Suprapubic skin (tissue), 4 donors: ENCODE measurements around the gene DDIT3.

Experiments
- CTCF ChIP-seq, 2 donors: fragments of 200-600 bp in 1 of 2; fragments of 450-650 bp in 1 of 2; sonication (generic) in 1 of 2; IDR thresholded peaks; one replicate each; pipeline ENCODE4 v1.5.1; 2016 to 2019; ENCODE audit warnings: antibody characterized with exemption in 2 of 2, mild to moderate bottlenecking in 1 of 2, moderate library complexity in 1 of 2
- EP300 ChIP-seq: sonication (generic); formaldehyde crosslinking; IDR thresholded peaks from one replicate; pipeline ENCODE4 v1.6.1; 2017; ENCODE audit warnings: antibody characterized with exemption
- POLR2A ChIP-seq, 2 donors: fragments of 450-650 bp; IDR thresholded peaks; one replicate each; pipeline ENCODE4 v1.6.1; 2017; ENCODE audit warnings: antibody characterized with exemption in 2 of 2, mild to moderate bottlenecking in 2 of 2, moderate library complexity in 2 of 2
- POLR2AphosphoS5 ChIP-seq, 3 donors: sonication (generic); formaldehyde crosslinking; IDR thresholded peaks; one replicate each; pipeline ENCODE4 v1.6.1; 2017; ENCODE audit warnings: antibody characterized with exemption in 3 of 3

- TF ChIP-seq CTCF (IDR thresholded peaks at IDR 0.05) (no peak), POLR2A (IDR thresholded peaks at IDR 0.05) (no peak), EP300 (no peak), POLR2AphosphoS5 (IDR thresholded peaks at IDR 0.05) (no peak)
Measured at GRCh38 chr12:57553343-57554202, 33.3 kb upstream of the DDIT3 start.
